ENCODE results near the gene MYEF2. TPM values are rescaled to one million over a fixed set of nuclear protein-coding genes. Genes with fewer than 3 reads are reported as not detected.

Gene MYEF2
- total and polyA plus RNA-seq, 10 donors: 8.1 to 41.3 (median 18.3) TPM

DNA sequence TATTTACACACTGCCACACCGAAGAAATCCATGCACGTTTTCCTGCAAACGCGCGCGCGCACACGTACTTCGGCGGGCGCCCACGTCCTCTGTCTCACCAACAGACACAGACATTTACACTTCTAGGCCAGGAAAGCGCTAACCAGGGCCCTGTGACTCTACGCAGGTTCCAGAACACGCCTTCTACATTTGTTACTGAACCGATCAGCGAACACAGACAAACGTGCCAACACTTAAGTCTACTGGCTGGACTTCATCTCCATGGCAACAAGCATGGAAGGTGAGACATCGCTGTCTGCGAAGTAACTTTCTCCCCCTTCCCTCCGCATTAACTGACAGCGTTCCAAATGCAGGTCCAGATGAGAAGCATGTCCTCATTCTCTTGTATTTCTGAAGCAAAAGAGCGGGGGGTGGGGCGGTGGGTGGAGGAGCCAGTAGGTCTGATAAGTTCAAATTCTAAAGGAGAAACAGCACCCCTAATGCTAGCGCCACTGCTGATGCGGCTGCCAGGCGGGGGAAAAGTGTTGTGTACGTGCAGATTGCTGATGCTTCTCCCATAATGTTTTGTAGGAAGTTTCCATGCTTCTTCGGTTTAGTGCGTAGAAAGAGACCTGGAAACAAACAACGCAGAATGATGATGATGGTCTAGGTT lies 13.6 kb upstream of the MYEF2 start, which contains the start of gene CTXN2:
Gene CTXN2 (plus strand): TSS at position 92 of the 652 bp plus-strand sequence. CDS start 9,636 bp downstream, outside the sequence.
- no peak within 1 kb of the TSS for H3K4me3 ChIP-seq
- peaks cover 0 to 39% (median 7%) of the 10 kb centered on the region in 7 donors for H3K27me3 ChIP-seq (replicated peaks in 1 of 7)
- 12 to 31% (median 14%) methylated on average over 27 to 31 of the region's 31 CpGs for WGBS, 5 donors
- intact Hi-C loops (cut with DNase I; ENCODE audit: low total_unique reads): no loop called here
- DNase-seq: no peak
- H3K4me1 ChIP-seq: no peaks in the 10 kb centered on the region
- H3K27ac ChIP-seq: no peak within 1 kb of the TSS
- TF ChIP-seq, protein P1, sequence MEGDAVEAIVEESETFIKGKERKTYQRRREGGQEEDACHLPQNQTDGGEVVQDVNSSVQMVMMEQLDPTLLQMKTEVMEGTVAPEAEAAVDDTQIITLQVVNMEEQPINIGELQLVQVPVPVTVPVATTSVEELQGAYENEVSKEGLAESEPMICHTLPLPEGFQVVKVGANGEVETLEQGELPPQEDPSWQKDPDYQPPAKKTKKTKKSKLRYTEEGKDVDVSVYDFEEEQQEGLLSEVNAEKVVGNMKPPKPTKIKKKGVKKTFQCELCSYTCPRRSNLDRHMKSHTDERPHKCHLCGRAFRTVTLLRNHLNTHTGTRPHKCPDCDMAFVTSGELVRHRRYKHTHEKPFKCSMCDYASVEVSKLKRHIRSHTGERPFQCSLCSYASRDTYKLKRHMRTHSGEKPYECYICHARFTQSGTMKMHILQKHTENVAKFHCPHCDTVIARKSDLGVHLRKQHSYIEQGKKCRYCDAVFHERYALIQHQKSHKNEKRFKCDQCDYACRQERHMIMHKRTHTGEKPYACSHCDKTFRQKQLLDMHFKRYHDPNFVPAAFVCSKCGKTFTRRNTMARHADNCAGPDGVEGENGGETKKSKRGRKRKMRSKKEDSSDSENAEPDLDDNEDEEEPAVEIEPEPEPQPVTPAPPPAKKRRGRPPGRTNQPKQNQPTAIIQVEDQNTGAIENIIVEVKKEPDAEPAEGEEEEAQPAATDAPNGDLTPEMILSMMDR (IDR thresholded peaks at IDR 0.05 in 8 of 11, conservative IDR thresholded peaks at IDR 0.05 in 3 of 11): no peak
- no peak for TF ChIP-seq POLR2A (IDR thresholded peaks at IDR 0.05)
- TF ChIP-seq POLR2AphosphoS5 (IDR thresholded peaks at IDR 0.05): no peak
- no peaks in the 10 kb centered on the region for H3K9me3 ChIP-seq
- no peaks in the 10 kb centered on the region for H3K36me3 ChIP-seq

GRCh38 chr15:48190932-48191573 lies 13.0 kb upstream of the MYEF2 start:
- TF ChIP-seq POLR2A (IDR thresholded peaks at IDR 0.05) (no peak), POLR2AphosphoS5 (IDR thresholded peaks at IDR 0.05) (no peak)
- TF ChIP-seq, protein P1 (IDR thresholded peaks at IDR 0.05 in 8 of 11, conservative IDR thresholded peaks at IDR 0.05 in 3 of 11): no peak
- H3K4me1 ChIP-seq: no peaks in the 10 kb centered on the region
- DNase-seq: no peak
- H3K36me3 ChIP-seq: no peaks in the 10 kb centered on the region
- no peak overlapping the region for H3K4me3 ChIP-seq
- no peaks in the 10 kb centered on the region for H3K9me3 ChIP-seq
- H3K27ac ChIP-seq: no peak overlapping the region
- intact Hi-C loops (cut with DNase I; ENCODE audit: low total_unique reads): no loop called here
- peaks cover 0 to 39% (median 7%) of the 10 kb centered on the region in 7 donors for H3K27me3 ChIP-seq (replicated peaks in 1 of 7)
- WGBS, 5 donors: 5 to 12% (median 6%) methylated on average over 15 of the region's 15 CpGs

DNA sequence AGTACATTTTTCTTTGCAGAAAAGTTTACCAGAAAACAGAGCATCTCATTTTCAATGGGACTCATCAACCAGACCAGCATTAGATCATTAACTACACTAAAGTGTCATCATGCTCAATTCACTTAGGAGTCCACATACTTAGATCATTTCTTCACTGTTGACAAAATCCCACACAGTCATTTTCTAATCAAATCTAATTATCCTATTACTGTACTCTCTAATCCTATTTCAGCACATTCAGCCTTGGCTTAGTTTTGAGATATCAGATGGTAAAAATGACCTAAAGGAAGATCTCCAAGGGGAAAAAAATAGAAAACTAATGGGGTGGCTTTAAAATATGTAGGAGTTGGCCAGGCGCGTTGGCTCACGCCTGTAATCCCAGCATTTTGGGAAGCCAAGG lies 8.2 kb upstream of the MYEF2 start:
- H3K27me3 ChIP-seq (replicated peaks in 1 of 7): peaks cover 0 to 26% (median 0%) of the 10 kb centered on the region in 7 donors
- TF ChIP-seq POLR2AphosphoS5 (IDR thresholded peaks at IDR 0.05) (no peak), POLR2A (IDR thresholded peaks at IDR 0.05) (no peak)
- TF ChIP-seq, protein P1 (IDR thresholded peaks at IDR 0.05 in 8 of 11, conservative IDR thresholded peaks at IDR 0.05 in 3 of 11): no peak
- DNase-seq: no peak
- H3K4me3 ChIP-seq: no peak overlapping the region
- no peaks in the 10 kb centered on the region for H3K4me1 ChIP-seq
- WGBS, 5 donors: 93 to 98% (median 96%) methylated on average over 3 of the region's 3 CpGs
- no peaks in the 10 kb centered on the region for H3K9me3 ChIP-seq
- intact Hi-C loops (cut with DNase I; ENCODE audit: low total_unique reads): no loop called here
- no peak overlapping the region for H3K27ac ChIP-seq
- H3K36me3 ChIP-seq: no peaks in the 10 kb centered on the region

GRCh38 chr15:48185529-48185928 lies 7.4 kb upstream of the MYEF2 start:
- Histone ChIP-seq H3K4me3 (no peak overlapping the region), H3K27me3 (replicated peaks in 1 of 7) (peaks cover 0 to 18% (median 0%) of the 10 kb centered on the region in 7 donors), H3K4me1 (no peaks in the 10 kb centered on the region), H3K9me3 (no peaks in the 10 kb centered on the region), H3K27ac (no peak overlapping the region), H3K36me3 (no peaks in the 10 kb centered on the region)
- WGBS, 5 donors: 71 to 80% (median 75%) methylated on average over 3 of the region's 3 CpGs
- TF ChIP-seq POLR2AphosphoS5 (IDR thresholded peaks at IDR 0.05) (no peak), POLR2A (IDR thresholded peaks at IDR 0.05) (no peak)
- TF ChIP-seq, protein P1 (IDR thresholded peaks at IDR 0.05 in 8 of 11, conservative IDR thresholded peaks at IDR 0.05 in 3 of 11): no peak
- DNase-seq: no peak
- intact Hi-C loops (cut with DNase I; ENCODE audit: low total_unique reads): no loop called here

Measured in spleen (tissue), 11 donors.